ENCODE measurements around the gene CDH8.
A peak's percentile ranks its signal among the peaks of the same experiment; 100 is the strongest.
"Not testable (repeated sequence)": the region's sequence is repeated elsewhere in the genome, so short reads cannot be mapped to it uniquely, and the experiment has no call there.

The CDH8 gene

GRCh38 chr16:61934601-61935000, 101.6 kb downstream of the CDH8 start:
- no peak for DNase-seq (ENCODE audit: low spot score)
- TF ChIP-seq CTCF (conservative IDR thresholded peaks at IDR 0.05; ENCODE audit: low read depth): no peak
- ChIA-PET POLR2A (ENCODE audit: low non-redundant PET) (no interaction called here), CTCF (no interaction called here)
- no peak overlapping the region for H3K27ac ChIP-seq

- no peak for DNase-seq (ENCODE audit: low spot score)
- CTCF ChIA-PET: interaction anchor here (1.1 kb wide), 1 partner anchor 13 kb away, joined by 3 read pairs; no protein-coding TSS in a partner anchor
- no peak for TF ChIP-seq CTCF (conservative IDR thresholded peaks at IDR 0.05; ENCODE audit: low read depth)
- no peak overlapping the region for H3K27ac ChIP-seq
- POLR2A ChIA-PET (ENCODE audit: low non-redundant PET): no interaction called here
Measured at GRCh38 chr16:61929776-61930175, 106.5 kb downstream of the CDH8 start.

DNA sequence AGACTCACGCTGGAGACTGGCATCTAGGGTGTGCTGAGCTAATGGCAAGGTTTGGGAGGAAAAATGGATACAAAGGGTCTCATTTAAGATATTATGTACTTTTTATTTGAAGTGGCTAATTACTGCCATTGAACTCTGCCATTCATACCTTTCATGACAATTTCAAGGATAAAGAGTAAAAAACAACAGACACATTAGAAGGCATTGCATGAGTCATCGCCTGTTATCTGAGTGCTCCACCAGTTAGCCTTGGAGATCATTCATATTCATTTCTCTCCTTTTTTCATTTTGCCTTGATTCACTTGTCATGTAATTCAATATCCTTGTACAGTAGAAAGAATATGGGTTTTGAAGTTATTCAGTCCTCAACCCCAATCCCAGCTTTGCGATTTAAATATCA, 109.5 kb downstream of the CDH8 start:
- DNase-seq (ENCODE audit: low spot score): no peak
- ChIA-PET CTCF (no interaction called here), POLR2A (ENCODE audit: low non-redundant PET) (no interaction called here)
- H3K27ac ChIP-seq: no peak overlapping the region
- TF ChIP-seq CTCF (conservative IDR thresholded peaks at IDR 0.05; ENCODE audit: low read depth): no peak

DNA sequence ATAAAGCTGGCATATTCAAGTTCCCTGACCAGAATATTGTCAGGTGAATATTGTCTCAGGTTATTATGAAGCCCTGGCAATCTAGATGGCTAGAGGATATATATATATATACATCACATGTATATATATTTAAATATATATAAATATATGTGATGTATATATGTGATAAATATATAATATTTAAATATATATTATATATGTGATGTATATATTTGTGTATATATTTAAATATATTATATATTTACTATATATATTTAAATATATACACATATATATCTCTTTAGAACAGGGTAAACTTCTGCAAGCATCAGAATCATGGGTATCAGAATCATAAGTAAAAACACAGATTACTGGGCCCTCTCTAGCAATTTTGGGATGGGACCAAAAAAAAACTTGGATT, 112.6 kb downstream of the CDH8 start:
- H3K27ac ChIP-seq: no peak overlapping the region
- POLR2A ChIA-PET (ENCODE audit: low non-redundant PET): no interaction called here
- CTCF ChIA-PET: no interaction called here
- no peak for TF ChIP-seq CTCF (conservative IDR thresholded peaks at IDR 0.05; ENCODE audit: low read depth)
- no peak for DNase-seq (ENCODE audit: low spot score)

DNA sequence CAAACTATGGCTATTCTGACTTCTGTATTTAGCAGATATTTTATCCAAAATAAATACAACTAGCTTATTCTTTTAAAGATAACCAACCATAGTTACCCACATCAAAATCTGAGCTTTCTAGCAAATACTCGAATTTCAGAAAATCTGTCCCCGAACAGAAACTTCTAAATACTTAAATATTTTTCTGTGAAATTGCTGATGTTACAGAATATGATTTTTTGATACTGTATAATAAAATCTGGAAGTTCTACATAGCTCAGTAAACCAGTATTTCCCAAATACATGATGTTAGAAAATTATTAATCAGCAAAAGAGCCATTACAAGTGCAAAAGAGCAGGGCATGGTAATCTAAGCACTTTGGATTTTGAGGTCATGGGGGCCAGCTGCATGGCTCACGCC, 114.9 kb downstream of the CDH8 start:
- TF ChIP-seq CTCF (conservative IDR thresholded peaks at IDR 0.05; ENCODE audit: low read depth): no peak
- CTCF ChIA-PET: no interaction called here
- DNase-seq (ENCODE audit: low spot score): no peak
- POLR2A ChIA-PET (ENCODE audit: low non-redundant PET): no interaction called here
- no peak overlapping the region for H3K27ac ChIP-seq

- peak; percentile 6 for DNase-seq (ENCODE audit: low spot score)
Measured at GRCh38 chr16:61917865-61918826, 118.1 kb downstream of the CDH8 start.

DNA sequence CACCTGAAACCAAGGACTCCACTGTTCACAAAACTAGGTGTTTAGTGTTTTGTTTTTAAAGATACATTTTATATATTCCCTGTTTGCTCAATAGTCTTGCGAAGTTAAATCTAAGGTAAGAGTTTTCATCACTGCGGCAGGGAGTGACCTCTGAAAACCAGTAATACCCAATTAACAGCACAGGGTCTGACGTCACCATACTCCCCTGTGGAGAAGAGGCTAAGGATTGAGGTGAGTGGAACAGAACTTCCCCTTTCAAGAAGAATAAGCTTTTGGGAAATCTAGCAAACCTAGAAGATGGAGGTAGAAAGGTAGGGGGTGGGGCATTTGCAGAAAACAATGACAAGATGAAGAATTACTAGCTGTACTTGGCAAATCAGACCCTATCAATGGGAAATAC, 120.7 kb downstream of the CDH8 start:
- ChIA-PET POLR2A (ENCODE audit: low non-redundant PET) (no interaction called here), CTCF (no interaction called here)
- no peak for DNase-seq (ENCODE audit: low spot score)
- TF ChIP-seq CTCF (conservative IDR thresholded peaks at IDR 0.05; ENCODE audit: low read depth): no peak
- no peak overlapping the region for H3K27ac ChIP-seq

More at GRCh38 chr16:61917865-61918826, 118.1 kb downstream of the CDH8 start:
- H3K27ac ChIP-seq: peak overlapping the region; percentile 83
- POLR2A ChIA-PET (ENCODE audit: low non-redundant PET); CTCF ChIA-PET: not testable (repeated sequence)

Measured in RWPE1 (cell line).